ENCODE measurements around the gene TET3. TPM values are rescaled to one million over a fixed set of nuclear protein-coding genes. Genes with fewer than 3 reads are reported as not detected.

The TET3 gene
- total and polyA plus RNA-seq, 2 donors (not counting 3 experiments of a cell fraction or from before 2014, with no cell fraction given) = 3.4 to 15.6 TPM

DNA sequence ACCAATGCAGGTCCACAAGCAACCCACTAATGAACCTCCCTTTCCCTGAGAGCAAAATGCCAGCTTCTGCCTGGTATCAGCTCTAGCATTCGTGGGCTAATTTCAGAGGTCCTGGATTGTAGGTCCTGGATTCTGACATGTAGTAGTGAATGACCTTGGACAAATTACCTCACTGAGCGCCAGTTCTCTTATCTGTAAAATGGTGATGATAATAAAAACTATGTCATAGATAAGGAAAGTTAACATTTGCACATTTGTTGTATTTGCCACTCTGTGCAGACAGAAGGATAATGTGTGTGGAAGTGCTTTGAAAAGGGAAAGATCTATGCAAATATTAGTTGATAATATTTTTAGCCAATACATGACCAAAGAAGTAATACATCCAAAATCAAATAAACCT is 4.1 kb upstream of the TET3 start:
- Histone ChIP-seq H3K4me1 (ENCODE audit: control insufficient read depth, extremely low read depth, insufficient read depth, low read length) (peaks cover 29% of the 10 kb centered on the region), H3K79me2 (ENCODE audit: control insufficient read depth, insufficient read depth, low read length) (peaks cover under 1% of the 10 kb centered on the region), H3K27me3 (ENCODE audit: control insufficient read depth in 2 of 2, insufficient read depth in 2 of 2, low read length in 2 of 2) (no peaks in the 10 kb centered on the region), H4K20me1 (replicated peaks; ENCODE audit: control insufficient read depth, extremely low read depth, insufficient read depth, low read length) (no peaks in the 10 kb centered on the region), H3K36me3 (ENCODE audit: control insufficient read depth in 2 of 2, extremely low read depth in 1 of 2, insufficient read depth in 2 of 2, low read length in 2 of 2) (no peaks in the 10 kb centered on the region), H3K9ac (replicated peaks; ENCODE audit: extremely low read depth, insufficient read depth, low read length) (no peak overlapping the region), H3K9me1 (replicated peaks; ENCODE audit: control insufficient read depth, extremely low read depth, insufficient read depth, low read length) (no peaks in the 10 kb centered on the region), H2AFZ (ENCODE audit: low read depth, low read length) (no peak overlapping the region), H3K4me2 (ENCODE audit: insufficient read depth, low read length) (peak overlapping the region; percentile 76), H3K4me3 (replicated peaks in 1 of 3; ENCODE audit: insufficient read depth in 1 of 3, low read depth in 1 of 3, low read length in 3 of 3) (no peak overlapping the region), H3K27ac (ENCODE audit: insufficient read depth, low read depth, low read length) (no peak overlapping the region), H3K9me3 (replicated peaks; ENCODE audit: control insufficient read depth, insufficient read depth, low read length) (no peaks in the 10 kb centered on the region)
- DNase-seq (ENCODE audit: low read depth, low spot score) (no peak), FAIRE-seq (peak; percentile 8)
- ChIA-PET CTCF (interaction anchor here (1.6 kb wide), 1 partner anchor 140 kb away, joined by 4 read pairs; no protein-coding TSS in a partner anchor), POLR2A (interaction anchor here (1.3 kb wide), 1 partner anchor 10 kb away, joined by 10 read pairs; no protein-coding TSS in a partner anchor)
- dilution Hi-C loops (cut with MboI; ENCODE audit: extremely low pct_ligation_motif_present, low sequenced_read_pairs) = no loop called here
- intact Hi-C loops (cut with micrococcal nuclease) = loop anchor here (10.0 kb wide), 1 partner anchor 164 kb away; the partner anchor contains the start of gene BOLA3
- no TSS peak for BruUV-seq (replicated peaks)
- no peak for TF ChIP-seq POLR2AphosphoS5 (IDR thresholded peaks at IDR 0.05; ENCODE audit: insufficient read depth, low read depth, low read length)
- no peak for TF ChIP-seq EZH2 (IDR thresholded peaks at IDR 0.05; ENCODE audit: borderline replicate concordance, low read depth, low read length, severe bottlenecking)
- TF ChIP-seq MYC (IDR thresholded peaks at IDR 0.05; ENCODE audit: low read depth, low read length) = no peak
- TF ChIP-seq, protein P1, sequence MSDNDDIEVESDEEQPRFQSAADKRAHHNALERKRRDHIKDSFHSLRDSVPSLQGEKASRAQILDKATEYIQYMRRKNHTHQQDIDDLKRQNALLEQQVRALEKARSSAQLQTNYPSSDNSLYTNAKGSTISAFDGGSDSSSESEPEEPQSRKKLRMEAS (IDR thresholded peaks at IDR 0.05; ENCODE audit: insufficient read depth, insufficient read length) = no peak
- no peak for TF ChIP-seq POLR2A (IDR thresholded peaks at IDR 0.05; ENCODE audit: low read depth, low read length)
- no peak for TF ChIP-seq FOS (IDR thresholded peaks at IDR 0.05; ENCODE audit: borderline replicate concordance, insufficient read depth, low read length)
- no peak for TF ChIP-seq GATA2 (IDR thresholded peaks at IDR 0.05; ENCODE audit: insufficient read depth, insufficient read length, low read depth, low read length)
- TF ChIP-seq JUN (IDR thresholded peaks at IDR 0.05; ENCODE audit: borderline replicate concordance, insufficient read depth, insufficient read length, low read depth) = no peak
- TF ChIP-seq, protein P2, sequence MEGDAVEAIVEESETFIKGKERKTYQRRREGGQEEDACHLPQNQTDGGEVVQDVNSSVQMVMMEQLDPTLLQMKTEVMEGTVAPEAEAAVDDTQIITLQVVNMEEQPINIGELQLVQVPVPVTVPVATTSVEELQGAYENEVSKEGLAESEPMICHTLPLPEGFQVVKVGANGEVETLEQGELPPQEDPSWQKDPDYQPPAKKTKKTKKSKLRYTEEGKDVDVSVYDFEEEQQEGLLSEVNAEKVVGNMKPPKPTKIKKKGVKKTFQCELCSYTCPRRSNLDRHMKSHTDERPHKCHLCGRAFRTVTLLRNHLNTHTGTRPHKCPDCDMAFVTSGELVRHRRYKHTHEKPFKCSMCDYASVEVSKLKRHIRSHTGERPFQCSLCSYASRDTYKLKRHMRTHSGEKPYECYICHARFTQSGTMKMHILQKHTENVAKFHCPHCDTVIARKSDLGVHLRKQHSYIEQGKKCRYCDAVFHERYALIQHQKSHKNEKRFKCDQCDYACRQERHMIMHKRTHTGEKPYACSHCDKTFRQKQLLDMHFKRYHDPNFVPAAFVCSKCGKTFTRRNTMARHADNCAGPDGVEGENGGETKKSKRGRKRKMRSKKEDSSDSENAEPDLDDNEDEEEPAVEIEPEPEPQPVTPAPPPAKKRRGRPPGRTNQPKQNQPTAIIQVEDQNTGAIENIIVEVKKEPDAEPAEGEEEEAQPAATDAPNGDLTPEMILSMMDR (IDR thresholded peaks at IDR 0.05; ENCODE audit: extremely low read depth in 1 of 2, insufficient read depth in 1 of 2, low read depth in 1 of 2, low read length in 2 of 2) = no peak

All from endothelial cell of umbilical vein (primary cell).